Inflammatory macrophage treated with lipopolysaccharide for 4 hours (primary cell): Measurements from ENCODE around the gene USP49.

Source experiments
- DNase-seq: peaks from one replicate; pipeline ENCODE4 v3.0.0-alpha.2; 2020

USP49 gene

DNA sequence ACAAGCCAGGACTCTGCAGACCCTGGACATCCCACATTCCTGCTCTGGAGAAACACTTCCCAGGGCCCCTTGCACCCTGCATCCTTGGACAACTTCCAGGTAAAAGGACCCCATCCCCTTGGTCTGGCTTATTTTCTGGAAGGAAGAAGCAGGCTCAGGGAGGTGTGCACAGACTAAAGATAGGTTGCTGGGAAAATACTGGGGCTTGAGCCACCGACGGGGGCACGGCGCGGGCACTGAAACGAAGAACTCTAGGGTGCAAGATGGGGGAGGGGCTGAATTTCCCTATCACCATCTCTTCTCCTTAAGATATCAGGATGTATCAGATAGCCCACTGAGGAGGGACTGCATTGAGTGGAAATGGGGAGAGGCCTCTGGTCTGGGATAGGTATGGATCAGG is 116.3 kb downstream of the USP49 start:
- no peak for DNase-seq

GRCh38 chr6:41777551-41778285 is 117.5 kb downstream of the USP49 start:
- DNase-seq, result peak; percentile 63

DNA sequence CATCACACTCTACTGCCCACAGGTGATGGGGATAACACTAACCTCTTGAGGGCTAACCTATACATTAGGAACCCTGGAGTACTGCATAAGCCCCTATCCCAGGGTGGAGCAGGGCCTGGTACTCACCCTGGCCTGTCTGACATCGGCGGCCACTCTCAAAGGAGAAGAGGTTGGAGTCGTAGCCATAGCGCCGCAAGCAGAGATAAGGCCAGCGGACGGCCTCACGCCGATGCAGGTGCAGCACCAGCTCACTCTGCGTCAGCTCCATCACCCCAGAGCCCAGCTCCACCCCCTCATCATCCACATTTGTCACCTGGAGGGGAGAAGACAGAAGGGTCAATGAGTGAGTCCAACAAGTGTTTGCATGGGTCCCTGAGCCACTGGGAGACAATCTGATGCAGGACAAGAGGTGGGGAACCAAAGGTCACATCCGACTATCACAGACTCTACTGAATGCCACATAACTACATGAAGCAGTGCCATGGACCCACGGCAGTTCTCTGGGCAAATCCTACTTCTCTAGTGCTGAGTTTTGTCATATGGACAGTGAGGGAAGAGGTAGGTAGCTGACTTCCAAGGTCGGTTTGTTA is 119.8 kb downstream of the USP49 start:
- DNase-seq, result no peak

- no peak for DNase-seq
Observed at GRCh38 chr6:41774841-41775240, 120.3 kb downstream of the USP49 start.

DNA sequence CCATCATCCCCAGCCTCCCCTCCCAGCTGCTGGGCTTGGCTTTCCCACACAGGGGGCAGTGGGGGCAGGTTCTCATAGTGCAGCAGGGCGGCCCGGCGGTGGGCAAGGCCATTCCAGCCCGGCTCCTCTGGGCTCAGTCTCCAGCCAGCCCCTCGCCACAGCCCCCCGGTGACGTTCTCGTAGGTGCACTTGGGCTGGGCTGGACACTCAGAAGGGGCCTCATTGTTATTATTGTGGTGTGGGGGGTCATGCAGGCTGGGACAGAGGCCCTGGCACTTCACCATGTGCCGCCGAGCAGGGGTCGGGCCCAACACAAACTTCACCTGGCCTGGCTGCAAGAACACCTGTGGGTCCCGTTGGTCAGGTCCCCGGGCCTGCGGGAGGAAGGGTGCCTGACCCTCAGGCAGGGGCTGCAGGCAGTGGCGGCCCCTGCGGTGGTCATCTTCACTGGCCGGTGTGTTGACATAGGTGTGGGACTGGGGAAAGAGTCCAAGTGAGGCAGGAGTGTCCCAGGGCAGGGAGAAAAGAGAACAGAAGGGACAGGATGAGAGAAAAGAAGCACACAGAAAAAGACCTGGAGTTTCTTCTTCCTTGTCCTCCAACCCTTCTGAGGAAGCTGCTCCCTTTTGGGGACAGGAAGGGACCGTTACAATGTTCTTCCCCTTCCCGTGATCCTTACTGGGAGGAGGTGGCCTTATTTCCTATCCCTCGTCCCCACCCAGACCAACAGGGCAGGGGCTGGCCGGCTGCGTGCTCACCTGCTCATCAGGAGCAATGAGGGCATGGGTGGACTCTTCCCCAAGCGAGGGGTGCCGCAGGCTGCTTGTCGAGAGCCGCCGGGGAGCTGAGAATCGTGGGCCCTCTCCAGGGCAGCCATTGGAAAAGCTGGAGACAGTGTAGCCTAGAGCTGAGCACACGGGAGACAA is 123.9 kb downstream of the USP49 start:
- no peak for DNase-seq

- no peak for DNase-seq
Observed at GRCh38 chr6:41770381-41771057, 124.7 kb downstream of the USP49 start.

- DNase-seq, result no peak
Observed at GRCh38 chr6:41769376-41769775, 125.8 kb downstream of the USP49 start.

GRCh38 chr6:41768545-41769308 is 126.4 kb downstream of the USP49 start:
- no peak for DNase-seq

DNA sequence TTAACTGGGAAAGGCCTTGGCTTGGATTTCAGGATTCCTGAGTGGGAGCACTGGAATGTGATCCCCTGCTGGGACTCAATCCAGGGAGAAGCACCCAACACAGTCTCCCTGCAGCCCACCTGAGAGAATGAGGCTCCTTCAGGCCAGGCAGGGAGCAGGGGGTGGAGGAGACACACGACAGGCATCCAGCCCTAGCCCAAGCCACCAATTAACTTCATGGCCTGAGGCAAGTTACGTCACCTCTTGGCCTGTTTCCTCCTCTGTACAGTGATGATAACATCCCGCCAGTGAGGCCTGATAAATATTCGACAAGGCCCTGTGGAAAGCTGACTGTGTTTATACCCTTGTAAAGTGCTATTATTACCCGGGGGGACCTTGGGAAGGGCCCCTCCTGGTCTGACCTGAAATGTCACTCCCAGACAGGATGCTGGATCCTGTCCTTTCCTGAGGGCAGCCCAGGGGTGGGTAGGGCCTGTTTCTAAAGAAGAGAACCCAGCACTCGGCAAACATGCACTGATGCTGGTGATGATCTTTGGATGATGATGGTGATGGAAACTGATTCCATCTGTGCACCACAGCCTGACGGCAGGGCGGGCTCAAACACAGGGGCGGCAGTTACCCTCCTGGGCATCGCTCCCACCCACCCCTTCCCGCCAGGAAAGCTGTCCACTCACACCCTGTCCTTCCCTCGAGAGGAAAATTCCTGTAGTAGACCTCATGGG is 127.9 kb downstream of the USP49 start:
- DNase-seq, result peak; percentile 45

DNA sequence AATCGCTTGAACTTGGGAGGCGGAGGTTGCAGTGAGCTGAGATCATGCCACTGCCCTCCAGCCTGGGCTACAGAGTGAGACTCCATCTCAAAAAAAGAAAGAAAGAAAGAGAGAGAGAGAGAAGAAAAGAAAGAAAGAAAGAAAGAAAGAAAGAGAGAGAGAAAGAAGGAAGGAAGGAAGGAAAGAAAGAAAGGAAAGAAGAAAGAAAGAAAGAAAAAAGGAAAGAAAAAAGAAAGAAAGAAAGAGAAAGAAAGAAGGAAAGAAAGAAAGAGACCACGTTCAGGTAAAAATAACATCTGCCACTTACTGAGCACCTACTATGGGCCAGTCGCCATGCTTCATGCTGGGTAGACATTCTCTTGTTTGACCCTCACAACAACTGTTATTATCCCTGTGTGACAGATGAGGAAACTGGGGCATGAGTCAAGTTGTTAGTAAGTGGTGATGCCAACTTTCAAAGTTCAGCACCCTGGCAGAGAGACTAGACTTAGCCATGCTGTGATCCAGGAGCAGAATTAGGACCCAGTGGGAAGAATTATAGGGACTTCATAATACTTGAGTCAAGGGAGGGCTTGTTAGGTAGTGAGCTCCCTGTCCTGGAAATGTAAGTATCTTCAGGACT is 129.0 kb downstream of the USP49 start:
- peak; percentile 15 for DNase-seq

DNA sequence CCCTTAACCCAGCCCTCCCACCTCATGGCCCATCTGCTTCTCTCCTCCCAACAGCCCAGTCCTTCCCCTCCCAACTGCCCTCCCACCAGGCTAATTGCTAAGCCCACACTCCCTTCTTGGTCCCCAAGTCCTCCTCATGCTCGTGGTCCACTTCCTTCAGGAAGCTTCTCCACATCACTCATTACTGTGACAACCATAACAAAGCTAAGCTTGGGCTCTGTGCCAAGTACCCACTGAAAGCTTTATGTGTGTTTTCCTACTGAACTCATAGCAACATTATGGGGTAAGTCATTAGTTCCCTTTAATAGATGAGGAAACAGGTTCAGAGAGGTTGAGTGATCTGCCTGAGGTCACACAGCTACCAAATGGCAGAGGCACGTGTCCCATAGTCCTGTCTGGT is 131.7 kb downstream of the USP49 start:
- DNase-seq, result peak; percentile 62

DNA sequence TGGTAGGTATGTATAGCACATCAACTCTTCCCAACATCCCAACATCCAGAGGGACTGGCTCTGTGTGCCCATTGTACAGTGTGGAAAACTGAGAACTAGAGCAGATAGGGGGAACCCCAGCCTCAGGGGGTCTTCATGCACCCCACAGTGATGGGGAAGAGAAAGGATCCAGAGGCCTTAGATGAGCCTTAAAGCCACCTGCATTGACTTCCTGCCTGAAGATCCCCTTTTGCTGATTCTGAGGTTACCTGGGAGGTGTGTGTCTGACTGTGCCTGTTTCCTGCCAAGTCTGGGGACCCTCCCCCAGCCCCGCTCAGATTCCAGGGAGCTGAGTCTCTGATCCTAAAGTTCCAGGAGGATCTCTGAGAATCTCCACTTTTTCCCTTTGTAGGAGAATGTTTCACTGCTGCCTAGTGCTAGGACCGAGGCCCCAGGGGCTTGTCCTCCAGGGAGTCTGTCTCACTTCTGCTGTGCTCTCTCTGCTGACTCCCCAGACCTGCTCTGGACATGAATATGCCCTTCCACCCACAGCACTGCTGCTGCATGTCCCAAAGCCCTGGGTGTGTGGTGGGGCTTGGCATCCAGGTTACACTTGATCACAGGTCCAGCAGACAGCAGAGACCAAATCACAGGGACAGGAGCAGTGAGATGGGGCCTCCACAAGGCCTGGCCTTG is 135.1 kb downstream of the USP49 start:
- no peak for DNase-seq

DNA sequence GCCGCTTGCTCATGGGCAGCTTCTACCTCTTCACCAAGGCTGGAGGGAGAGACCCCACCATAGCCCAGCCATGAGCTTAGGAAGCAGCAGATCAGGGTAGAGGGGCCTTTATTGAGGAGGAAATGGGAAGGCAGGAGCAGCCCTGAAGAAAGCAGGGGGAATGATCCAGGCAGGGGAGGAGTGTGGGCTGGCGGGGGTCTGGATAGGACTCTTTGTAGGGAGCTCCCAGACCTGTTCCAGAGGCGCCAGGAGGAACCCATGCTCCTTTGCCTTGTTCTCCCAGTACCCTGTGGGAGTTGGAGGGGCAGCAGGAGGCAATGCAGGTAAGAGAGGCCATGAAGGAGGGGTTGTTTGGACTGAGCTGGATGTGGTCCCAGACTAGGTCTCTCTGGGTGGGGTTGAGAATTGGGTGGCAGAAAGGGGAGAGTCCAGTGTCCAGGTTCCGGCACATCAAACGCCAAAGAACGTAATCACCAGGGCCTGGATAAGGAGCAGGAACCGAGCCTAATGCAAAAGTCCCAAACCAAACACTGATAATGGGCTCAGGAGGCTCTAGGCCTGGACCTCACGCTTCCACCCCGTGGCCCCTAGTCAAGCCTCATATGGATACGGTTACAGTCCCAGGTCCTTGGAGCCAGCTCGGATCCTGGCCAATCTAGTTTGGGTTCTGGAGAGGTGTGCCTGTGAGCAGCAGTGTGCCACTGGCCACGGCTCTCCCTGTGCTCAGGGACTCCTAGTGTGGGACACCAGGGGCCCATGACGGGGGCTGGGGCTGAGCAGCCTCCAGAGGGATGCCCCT is 135.9 kb downstream of the USP49 start:
- no peak for DNase-seq

DNA sequence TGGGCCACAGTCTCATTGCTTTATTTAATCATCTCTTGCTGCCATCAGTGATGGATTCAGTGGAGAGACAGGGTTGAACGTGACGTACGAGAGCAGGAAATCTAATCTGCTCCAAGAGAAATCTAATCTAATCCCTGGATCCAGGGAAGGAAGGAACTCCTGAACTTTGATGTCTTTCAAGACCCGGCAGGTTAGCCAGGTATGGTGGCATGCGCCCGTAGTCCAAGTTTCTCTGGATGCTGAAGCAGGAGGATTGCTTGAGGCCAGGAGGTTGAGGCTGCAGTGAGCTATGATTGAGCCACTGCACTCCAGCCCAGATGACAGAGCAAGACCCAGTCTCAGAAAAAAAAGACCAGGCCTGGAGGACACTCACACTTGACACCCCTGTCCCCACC is 136.5 kb downstream of the USP49 start:
- no peak for DNase-seq

- no peak for DNase-seq
Observed at GRCh38 chr6:41757931-41758640, 137.1 kb downstream of the USP49 start.

- no peak for DNase-seq
Observed at GRCh38 chr6:41757271-41757670, 137.9 kb downstream of the USP49 start.

DNA sequence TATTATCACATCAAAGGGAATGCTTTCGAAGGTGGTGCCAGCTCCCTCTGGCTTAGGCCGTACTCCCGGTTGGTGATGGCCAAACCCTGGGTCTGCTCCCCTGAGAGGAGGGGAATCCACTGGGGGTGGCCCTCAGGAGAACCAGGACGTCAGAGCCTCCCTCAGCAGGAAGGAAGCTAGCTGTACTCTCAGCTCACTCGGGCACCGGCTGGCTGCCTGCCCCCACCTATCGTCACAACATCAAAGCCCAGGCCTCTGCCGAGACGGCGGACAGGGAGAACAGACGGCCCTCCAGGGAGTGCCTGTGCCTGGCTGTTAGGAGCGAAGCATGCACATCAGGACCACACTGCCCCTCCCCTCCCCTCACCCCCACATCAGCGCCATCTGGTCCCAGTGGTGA is 138.8 kb downstream of the USP49 start:
- DNase-seq, result no peak

GRCh38 chr6:41755895-41756294 is 139.3 kb downstream of the USP49 start:
- DNase-seq, result no peak

DNA sequence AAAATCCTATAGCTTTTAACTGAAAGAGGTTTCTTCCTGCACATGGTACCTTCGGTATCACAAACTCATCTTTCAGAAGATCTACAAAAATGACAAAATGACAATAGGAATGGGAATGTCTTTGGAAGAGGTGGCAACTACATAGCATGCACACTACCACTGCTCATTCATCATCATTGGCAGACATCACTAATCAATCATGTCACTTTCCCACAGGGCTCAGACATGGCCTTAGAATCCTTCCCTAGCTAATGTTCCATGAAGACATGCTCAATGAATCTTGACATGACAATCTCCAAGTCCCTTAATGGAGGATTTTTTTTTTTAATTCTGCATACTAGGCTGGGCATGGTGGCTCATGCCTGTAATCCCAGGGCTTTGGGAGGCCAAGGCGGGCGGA is 144.8 kb downstream of the USP49 start:
- DNase-seq, result no peak
